GM12878 (cell line): ENCODE data around the gene ADA. TPM values are rescaled to one million over a fixed set of nuclear protein-coding genes. Genes with fewer than 3 reads are reported as not detected.
A peak's percentile ranks its signal among the peaks of the same experiment; 100 is the strongest.

Source experiments
- CHD1 ChIP-seq: IDR thresholded peaks from 2 replicates; pipeline ENCODE4 v1.6.1; 2012; ENCODE audit warnings: low read depth, low read length, improper control_type of control experiment
- DPF2 ChIP-seq: fragments of 450-650 bp; IDR thresholded peaks from 2 replicates; pipeline ENCODE4 v1.6.1; 2017; ENCODE audit warnings: mild to moderate bottlenecking
- ETV6 ChIP-seq, 2 experiments: fragments of 450-650 bp in 1 of 2; IDR thresholded peaks in 1 of 2; conservative IDR thresholded peaks in 1 of 2; 2 replicates each; pipeline ENCODE4 v1.6.1; 2014; ENCODE audit warnings: antibody characterized with exemption in 1 of 2, borderline replicate concordance in 1 of 2, low read depth in 1 of 2, mild to moderate bottlenecking in 1 of 2, moderate library complexity in 1 of 2
- EZH2 ChIP-seq: IDR thresholded peaks from 2 replicates; pipeline ENCODE4 v1.6.1; 2012; ENCODE audit warnings: low read depth, mild to moderate bottlenecking, control low read depth, inconsistent platforms, low read length, borderline replicate concordance; ENCODE audit not compliant: control insufficient read depth
- GATAD2B ChIP-seq: fragments of 450-650 bp; conservative IDR thresholded peaks from 2 replicates; pipeline ENCODE4 v1.6.1; 2017; ENCODE audit warnings: low read depth, mild to moderate bottlenecking, moderate library complexity
- KAT2A ChIP-seq: conservative IDR thresholded peaks from 2 replicates; pipeline ENCODE4 v1.6.1; 2011; ENCODE audit warnings: low read depth, low read length; ENCODE audit not compliant: control insufficient read depth
- MEF2A ChIP-seq: IDR thresholded peaks from 2 replicates; pipeline ENCODE4 v1.6.1; 2011; ENCODE audit warnings: low read depth, mild to moderate bottlenecking, low read length, moderate library complexity; ENCODE audit not compliant: insufficient read depth
- MTA2 ChIP-seq: fragments of 450-650 bp; IDR thresholded peaks from 2 replicates; pipeline ENCODE4 v1.6.1; 2016; ENCODE audit warnings: low read depth, mild to moderate bottlenecking, moderate library complexity
- NBN ChIP-seq: fragments of 450-650 bp; IDR thresholded peaks from 2 replicates; pipeline ENCODE4 v1.6.1; 2016
- NFXL1 ChIP-seq: fragments of 450-650 bp; IDR thresholded peaks from 2 replicates; pipeline ENCODE4 v1.6.1; 2017; ENCODE audit warnings: antibody characterized with exemption, mild to moderate bottlenecking, borderline replicate concordance
- NR2C1 ChIP-seq: fragments of 450-650 bp; IDR thresholded peaks from 2 replicates; pipeline ENCODE4 v1.6.1; 2017; ENCODE audit warnings: antibody characterized with exemption, mild to moderate bottlenecking, moderate library complexity
- NRF1 ChIP-seq: conservative IDR thresholded peaks from 2 replicates; pipeline ENCODE4 v1.6.1; 2011; ENCODE audit warnings: mild to moderate bottlenecking, low read depth, low read length, improper control_type of control experiment
- RAD51 ChIP-seq: fragments of 450-650 bp; IDR thresholded peaks from 2 replicates; pipeline ENCODE4 v1.6.1; 2016; ENCODE audit warnings: moderate library complexity, mild to moderate bottlenecking, inconsistent platforms
- SP1 ChIP-seq: IDR thresholded peaks from one replicate; pipeline ENCODE4 v1.6.1; 2011; ENCODE audit warnings: low read depth, low read length
- polyA plus RNA-seq, 11 experiments: library from polyadenylated mRNA; depleted of rRNA in 4 of 11; unstranded in 6 of 11; stranded (reverse) in 5 of 11; fragments of >200 nt; fragmentation: Nextera tagmentation in 4 of 11; fragmentation: Illumina TruSeq in 1 of 11; extraction: Ambion mirVana in 4 of 11; extraction: Trizol in 1 of 11; gene quantifications; 1 replicate in 1 of 11; 2 replicates in 10 of 11; pipeline versions ENCODE4 v1.2.1 to v1.2.3, GENCODE V29; 2011 to 2016; ENCODE audit warnings: inconsistent platforms in 2 of 11, missing spikeins in 2 of 11, low read depth in 1 of 11
- total RNA-seq, 4 experiments: library from RNA; depleted of rRNA in 3 of 4; stranded (reverse); fragments of >200 nt in 3 of 4; fragmentation: Illumina TruSeq in 1 of 4; extraction: Trizol in 1 of 4; gene quantifications; 2 replicates each; pipeline versions ENCODE4 v1.2.1 to v1.2.3, GENCODE V29; 2013 to 2021
- TF ChIP-seq, protein P1 (sequence below): fragments of 450-650 bp; IDR thresholded peaks from 2 replicates; pipeline ENCODE4 v1.6.1; 2018; ENCODE audit warnings: borderline replicate concordance, mild to moderate bottlenecking; ENCODE audit not compliant: partially characterized antibody
- TF ChIP-seq, protein P2 (sequence below): fragments of 450-650 bp; conservative IDR thresholded peaks from 2 replicates; pipeline ENCODE4 v1.6.1; 2017; ENCODE audit warnings: mild to moderate bottlenecking, moderate library complexity
- TF ChIP-seq, protein P3 (sequence below): IDR thresholded peaks from 2 replicates; pipeline ENCODE4 v1.6.1; 2012; ENCODE audit warnings: low read depth, low read length, improper control_type of control experiment
- TF ChIP-seq, protein P4 (sequence below): fragments of 450-650 bp; IDR thresholded peaks from 2 replicates; pipeline ENCODE4 v1.6.1; 2017; ENCODE audit warnings: mild to moderate bottlenecking
- TF ChIP-seq, protein P5 (sequence below): IDR thresholded peaks from 2 replicates; pipeline ENCODE4 v1.6.1; 2011; ENCODE audit warnings: low read depth, low read length, improper control_type of control experiment, borderline replicate concordance
- TF ChIP-seq, protein P6 (sequence below): fragments of 450-650 bp; IDR thresholded peaks from 2 replicates; pipeline ENCODE4 v1.6.1; 2016; ENCODE audit warnings: mild to moderate bottlenecking

The ADA gene
- total and polyA plus RNA-seq, 10 of the 15 experiments (the other 5 are each of a cell fraction or from before 2014, with no cell fraction given) = 40.9 to 217 (median 90.8) TPM

DNA sequence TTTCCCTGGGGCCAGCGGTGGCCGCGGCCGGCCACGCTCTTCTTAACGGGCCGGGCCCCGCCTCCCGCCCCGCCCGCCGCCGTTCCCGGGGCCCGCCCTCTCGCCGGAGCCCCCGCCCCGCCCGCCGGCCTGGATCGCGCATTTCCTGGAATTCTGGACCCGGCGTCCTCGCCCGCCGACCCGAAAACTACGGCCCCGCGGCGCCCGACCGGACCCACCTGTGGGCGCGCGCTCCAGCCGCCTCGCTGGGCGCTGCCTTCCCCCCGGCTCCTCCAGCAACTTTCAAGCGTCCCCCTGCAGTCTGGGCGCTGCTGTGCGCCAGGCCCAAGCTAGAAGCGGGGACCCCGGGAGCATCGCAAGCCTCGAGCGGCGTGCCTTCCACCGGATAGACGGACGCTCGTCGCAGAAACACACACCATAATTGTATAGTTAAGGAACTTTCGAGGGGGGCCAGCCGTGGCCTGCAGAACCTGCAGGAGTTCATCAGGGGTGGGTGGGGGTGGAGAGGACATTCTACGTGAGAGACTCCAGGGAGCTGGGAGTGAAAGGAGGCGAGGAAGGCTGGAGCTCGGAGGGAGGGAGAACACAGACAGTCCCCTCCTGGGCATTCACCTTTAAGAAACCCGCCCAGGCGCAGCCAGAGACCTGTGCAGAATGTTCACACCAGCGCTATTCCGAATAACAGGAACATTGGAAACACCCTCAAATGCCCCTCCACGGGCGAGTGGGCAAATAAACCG, at the start of gene ADA (continued):
- TF ChIP-seq NR2C1 = no peak
- no peak for TF ChIP-seq NRF1
- TF ChIP-seq ETV6 (conservative IDR thresholded peaks at IDR 0.05 in 1 of 2, IDR thresholded peaks at IDR 0.05 in 1 of 2; ENCODE audit: borderline replicate concordance in 1 of 2, low read depth in 1 of 2) = no peak; a peak in 1 of 4 replicates
- no peak for TF ChIP-seq MEF2A
- TF ChIP-seq GATAD2B = 0 out of 2 replicates have a peak, but pooled peaks have one; percentile 57
- no peak for TF ChIP-seq SP1
- no peak for TF ChIP-seq CHD1
- TF ChIP-seq, protein P1, sequence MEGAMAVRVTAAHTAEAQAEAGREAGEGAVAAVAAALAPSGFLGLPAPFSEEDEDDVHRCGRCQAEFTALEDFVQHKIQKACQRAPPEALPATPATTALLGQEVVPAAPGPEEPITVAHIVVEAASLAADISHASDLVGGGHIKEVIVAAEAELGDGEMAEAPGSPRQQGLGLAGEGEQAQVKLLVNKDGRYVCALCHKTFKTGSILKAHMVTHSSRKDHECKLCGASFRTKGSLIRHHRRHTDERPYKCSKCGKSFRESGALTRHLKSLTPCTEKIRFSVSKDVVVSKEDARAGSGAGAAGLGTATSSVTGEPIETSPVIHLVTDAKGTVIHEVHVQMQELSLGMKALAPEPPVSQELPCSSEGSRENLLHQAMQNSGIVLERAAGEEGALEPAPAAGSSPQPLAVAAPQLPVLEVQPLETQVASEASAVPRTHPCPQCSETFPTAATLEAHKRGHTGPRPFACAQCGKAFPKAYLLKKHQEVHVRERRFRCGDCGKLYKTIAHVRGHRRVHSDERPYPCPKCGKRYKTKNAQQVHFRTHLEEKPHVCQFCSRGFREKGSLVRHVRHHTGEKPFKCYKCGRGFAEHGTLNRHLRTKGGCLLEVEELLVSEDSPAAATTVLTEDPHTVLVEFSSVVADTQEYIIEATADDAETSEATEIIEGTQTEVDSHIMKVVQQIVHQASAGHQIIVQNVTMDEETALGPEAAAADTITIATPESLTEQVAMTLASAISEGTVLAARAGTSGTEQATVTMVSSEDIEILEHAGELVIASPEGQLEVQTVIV = no peak
- TF ChIP-seq RAD51 = no peak
- TF ChIP-seq, protein P2, sequence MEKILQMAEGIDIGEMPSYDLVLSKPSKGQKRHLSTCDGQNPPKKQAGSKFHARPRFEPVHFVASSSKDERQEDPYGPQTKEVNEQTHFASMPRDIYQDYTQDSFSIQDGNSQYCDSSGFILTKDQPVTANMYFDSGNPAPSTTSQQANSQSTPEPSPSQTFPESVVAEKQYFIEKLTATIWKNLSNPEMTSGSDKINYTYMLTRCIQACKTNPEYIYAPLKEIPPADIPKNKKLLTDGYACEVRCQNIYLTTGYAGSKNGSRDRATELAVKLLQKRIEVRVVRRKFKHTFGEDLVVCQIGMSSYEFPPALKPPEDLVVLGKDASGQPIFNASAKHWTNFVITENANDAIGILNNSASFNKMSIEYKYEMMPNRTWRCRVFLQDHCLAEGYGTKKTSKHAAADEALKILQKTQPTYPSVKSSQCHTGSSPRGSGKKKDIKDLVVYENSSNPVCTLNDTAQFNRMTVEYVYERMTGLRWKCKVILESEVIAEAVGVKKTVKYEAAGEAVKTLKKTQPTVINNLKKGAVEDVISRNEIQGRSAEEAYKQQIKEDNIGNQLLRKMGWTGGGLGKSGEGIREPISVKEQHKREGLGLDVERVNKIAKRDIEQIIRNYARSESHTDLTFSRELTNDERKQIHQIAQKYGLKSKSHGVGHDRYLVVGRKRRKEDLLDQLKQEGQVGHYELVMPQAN = no peak
- TF ChIP-seq, protein P3, sequence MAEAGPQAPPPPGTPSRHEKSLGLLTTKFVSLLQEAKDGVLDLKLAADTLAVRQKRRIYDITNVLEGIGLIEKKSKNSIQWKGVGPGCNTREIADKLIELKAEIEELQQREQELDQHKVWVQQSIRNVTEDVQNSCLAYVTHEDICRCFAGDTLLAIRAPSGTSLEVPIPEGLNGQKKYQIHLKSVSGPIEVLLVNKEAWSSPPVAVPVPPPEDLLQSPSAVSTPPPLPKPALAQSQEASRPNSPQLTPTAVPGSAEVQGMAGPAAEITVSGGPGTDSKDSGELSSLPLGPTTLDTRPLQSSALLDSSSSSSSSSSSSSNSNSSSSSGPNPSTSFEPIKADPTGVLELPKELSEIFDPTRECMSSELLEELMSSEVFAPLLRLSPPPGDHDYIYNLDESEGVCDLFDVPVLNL = no peak
- TF ChIP-seq KAT2A = no peak
- TF ChIP-seq MTA2 = no peak
- no peak for TF ChIP-seq NFXL1
- TF ChIP-seq, protein P4, sequence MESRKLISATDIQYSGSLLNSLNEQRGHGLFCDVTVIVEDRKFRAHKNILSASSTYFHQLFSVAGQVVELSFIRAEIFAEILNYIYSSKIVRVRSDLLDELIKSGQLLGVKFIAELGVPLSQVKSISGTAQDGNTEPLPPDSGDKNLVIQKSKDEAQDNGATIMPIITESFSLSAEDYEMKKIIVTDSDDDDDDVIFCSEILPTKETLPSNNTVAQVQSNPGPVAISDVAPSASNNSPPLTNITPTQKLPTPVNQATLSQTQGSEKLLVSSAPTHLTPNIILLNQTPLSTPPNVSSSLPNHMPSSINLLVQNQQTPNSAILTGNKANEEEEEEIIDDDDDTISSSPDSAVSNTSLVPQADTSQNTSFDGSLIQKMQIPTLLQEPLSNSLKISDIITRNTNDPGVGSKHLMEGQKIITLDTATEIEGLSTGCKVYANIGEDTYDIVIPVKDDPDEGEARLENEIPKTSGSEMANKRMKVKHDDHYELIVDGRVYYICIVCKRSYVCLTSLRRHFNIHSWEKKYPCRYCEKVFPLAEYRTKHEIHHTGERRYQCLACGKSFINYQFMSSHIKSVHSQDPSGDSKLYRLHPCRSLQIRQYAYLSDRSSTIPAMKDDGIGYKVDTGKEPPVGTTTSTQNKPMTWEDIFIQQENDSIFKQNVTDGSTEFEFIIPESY = no peak
- no peak for TF ChIP-seq EZH2
- 0 out of 2 replicates have a peak, but pooled peaks have one; percentile 28 for TF ChIP-seq DPF2
- no peak for TF ChIP-seq NBN
- TF ChIP-seq, protein P5, sequence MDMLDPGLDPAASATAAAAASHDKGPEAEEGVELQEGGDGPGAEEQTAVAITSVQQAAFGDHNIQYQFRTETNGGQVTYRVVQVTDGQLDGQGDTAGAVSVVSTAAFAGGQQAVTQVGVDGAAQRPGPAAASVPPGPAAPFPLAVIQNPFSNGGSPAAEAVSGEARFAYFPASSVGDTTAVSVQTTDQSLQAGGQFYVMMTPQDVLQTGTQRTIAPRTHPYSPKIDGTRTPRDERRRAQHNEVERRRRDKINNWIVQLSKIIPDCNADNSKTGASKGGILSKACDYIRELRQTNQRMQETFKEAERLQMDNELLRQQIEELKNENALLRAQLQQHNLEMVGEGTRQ = no peak
- TF ChIP-seq, protein P6, sequence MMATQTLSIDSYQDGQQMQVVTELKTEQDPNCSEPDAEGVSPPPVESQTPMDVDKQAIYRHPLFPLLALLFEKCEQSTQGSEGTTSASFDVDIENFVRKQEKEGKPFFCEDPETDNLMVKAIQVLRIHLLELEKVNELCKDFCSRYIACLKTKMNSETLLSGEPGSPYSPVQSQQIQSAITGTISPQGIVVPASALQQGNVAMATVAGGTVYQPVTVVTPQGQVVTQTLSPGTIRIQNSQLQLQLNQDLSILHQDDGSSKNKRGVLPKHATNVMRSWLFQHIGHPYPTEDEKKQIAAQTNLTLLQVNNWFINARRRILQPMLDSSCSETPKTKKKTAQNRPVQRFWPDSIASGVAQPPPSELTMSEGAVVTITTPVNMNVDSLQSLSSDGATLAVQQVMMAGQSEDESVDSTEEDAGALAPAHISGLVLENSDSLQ = no peak
